ENCODE data around the gene MRPS11. TPM values are rescaled to one million over a fixed set of nuclear protein-coding genes. Genes with fewer than 3 reads are reported as not detected.
"Not testable (repeated sequence)": the region's sequence is repeated elsewhere in the genome, so short reads cannot be mapped to it uniquely, and the experiment has no call there.

MRPS11 gene
- total RNA-seq, 1 experiment from 2014 or later: 63.9 TPM

DNA sequence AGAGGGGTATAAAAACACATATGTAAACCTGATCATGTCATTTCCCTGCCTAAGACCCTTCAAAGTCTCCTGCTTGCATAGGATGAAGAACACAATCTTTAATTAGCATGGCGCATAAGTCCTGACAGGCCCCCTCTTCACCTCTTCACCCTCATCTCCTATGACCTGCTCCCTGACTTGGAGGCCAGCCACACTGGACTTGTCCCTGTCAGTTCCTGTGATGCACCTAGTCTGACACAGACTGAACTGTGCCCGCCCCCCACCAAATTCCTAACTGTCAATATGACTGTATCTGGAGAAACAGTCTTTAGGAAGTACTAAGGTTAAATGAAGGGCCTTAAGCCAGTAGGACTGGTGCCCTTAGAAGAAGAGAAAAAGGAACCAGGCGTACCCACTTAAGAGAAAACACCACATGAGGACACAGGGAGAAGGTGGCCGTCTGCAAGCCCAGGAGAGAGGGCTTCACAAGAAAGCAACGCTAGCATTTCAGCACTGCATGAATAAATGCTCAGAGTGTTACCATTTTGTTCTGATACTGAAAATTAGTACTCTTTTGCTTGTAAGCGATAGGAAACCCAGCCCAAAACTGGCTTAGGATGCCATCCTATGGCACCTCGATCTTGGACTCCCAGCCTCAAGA lies 34.3 kb upstream of the MRPS11 start:
- no peaks in the 10 kb centered on the region for H3K36me3 Mint-ChIP-seq (ENCODE audit: insufficient read depth, unreplicated experiment)
- intact Hi-C loops (cut with micrococcal nuclease): no loop called here

DNA sequence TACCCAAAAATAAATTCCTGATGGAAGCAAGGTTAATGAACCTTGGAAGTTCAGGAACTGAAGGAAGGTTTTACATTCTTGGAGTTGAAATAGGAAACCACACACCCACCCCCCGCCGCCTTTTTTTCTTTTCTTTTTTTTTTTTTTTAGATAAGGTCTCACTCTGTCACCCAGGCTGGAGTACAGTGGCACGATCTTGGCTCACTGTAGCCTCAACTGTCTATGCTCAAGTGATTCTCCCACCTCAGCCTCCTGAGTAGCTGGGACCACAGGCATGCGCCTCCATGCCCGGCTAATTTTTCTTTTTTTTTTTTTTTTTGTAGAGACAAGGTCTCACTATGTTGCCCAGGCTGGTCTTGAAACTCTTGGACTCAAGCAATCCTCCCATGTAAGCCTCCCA lies 33.4 kb upstream of the MRPS11 start:
- H3K9me3 Mint-ChIP-seq (ENCODE audit: unreplicated experiment); POLR2A ChIA-PET; H3K36me3 Mint-ChIP-seq (ENCODE audit: insufficient read depth, unreplicated experiment); H3K4me1 Mint-ChIP-seq (ENCODE audit: insufficient read depth, unreplicated experiment); DNase-seq (ENCODE audit: unreplicated experiment); BruUV-seq (replicated peaks); intact Hi-C loops (cut with micrococcal nuclease); H3K27me3 Mint-ChIP-seq (ENCODE audit: insufficient read depth, unreplicated experiment); H3K27ac Mint-ChIP-seq (ENCODE audit: low read depth, unreplicated experiment); H3K4me3 Mint-ChIP-seq (ENCODE audit: unreplicated experiment): not testable (repeated sequence)
- CTCF ChIA-PET: interaction anchor here (0.5 to 0.7 kb wide), 2 partner anchors 43 to 972 kb away, joined by 3 to 5 read pairs; no protein-coding TSS in a partner anchor

More for the DNA sequence above, 34.3 kb upstream of the MRPS11 start:
- H3K4me1 Mint-ChIP-seq (ENCODE audit: insufficient read depth, unreplicated experiment): no peaks in the 10 kb centered on the region
- no peak for DNase-seq (ENCODE audit: unreplicated experiment)
- no peak overlapping the region for H3K27ac Mint-ChIP-seq (ENCODE audit: low read depth, unreplicated experiment)
- CTCF ChIA-PET: no interaction called here
- no peaks in the 10 kb centered on the region for H3K9me3 Mint-ChIP-seq (ENCODE audit: unreplicated experiment)
- no peak overlapping the region for H3K4me3 Mint-ChIP-seq (ENCODE audit: unreplicated experiment)
- no TSS peak for BruUV-seq (replicated peaks)
- H3K27me3 Mint-ChIP-seq (ENCODE audit: insufficient read depth, unreplicated experiment): peaks cover 14% of the 10 kb centered on the region
- POLR2A ChIA-PET: no interaction called here
- TF ChIP-seq, protein P1, sequence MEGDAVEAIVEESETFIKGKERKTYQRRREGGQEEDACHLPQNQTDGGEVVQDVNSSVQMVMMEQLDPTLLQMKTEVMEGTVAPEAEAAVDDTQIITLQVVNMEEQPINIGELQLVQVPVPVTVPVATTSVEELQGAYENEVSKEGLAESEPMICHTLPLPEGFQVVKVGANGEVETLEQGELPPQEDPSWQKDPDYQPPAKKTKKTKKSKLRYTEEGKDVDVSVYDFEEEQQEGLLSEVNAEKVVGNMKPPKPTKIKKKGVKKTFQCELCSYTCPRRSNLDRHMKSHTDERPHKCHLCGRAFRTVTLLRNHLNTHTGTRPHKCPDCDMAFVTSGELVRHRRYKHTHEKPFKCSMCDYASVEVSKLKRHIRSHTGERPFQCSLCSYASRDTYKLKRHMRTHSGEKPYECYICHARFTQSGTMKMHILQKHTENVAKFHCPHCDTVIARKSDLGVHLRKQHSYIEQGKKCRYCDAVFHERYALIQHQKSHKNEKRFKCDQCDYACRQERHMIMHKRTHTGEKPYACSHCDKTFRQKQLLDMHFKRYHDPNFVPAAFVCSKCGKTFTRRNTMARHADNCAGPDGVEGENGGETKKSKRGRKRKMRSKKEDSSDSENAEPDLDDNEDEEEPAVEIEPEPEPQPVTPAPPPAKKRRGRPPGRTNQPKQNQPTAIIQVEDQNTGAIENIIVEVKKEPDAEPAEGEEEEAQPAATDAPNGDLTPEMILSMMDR (IDR thresholded peaks at IDR 0.05; ENCODE audit: unreplicated experiment): no peak

- intact Hi-C loops (cut with micrococcal nuclease): no loop called here
- no TSS peak for BruUV-seq (replicated peaks)
- H3K36me3 Mint-ChIP-seq (ENCODE audit: insufficient read depth, unreplicated experiment): no peaks in the 10 kb centered on the region
- ChIA-PET POLR2A (no interaction called here), CTCF (no interaction called here)
- TF ChIP-seq, protein P1 (IDR thresholded peaks at IDR 0.05; ENCODE audit: unreplicated experiment): no peak
- no peak overlapping the region for H3K4me3 Mint-ChIP-seq (ENCODE audit: unreplicated experiment)
- no peak for DNase-seq (ENCODE audit: unreplicated experiment)
- no peaks in the 10 kb centered on the region for H3K4me1 Mint-ChIP-seq (ENCODE audit: insufficient read depth, unreplicated experiment)
- H3K27me3 Mint-ChIP-seq (ENCODE audit: insufficient read depth, unreplicated experiment): peaks cover 5% of the 10 kb centered on the region
- peaks cover under 1% of the 10 kb centered on the region for H3K9me3 Mint-ChIP-seq (ENCODE audit: unreplicated experiment)
- no peak overlapping the region for H3K27ac Mint-ChIP-seq (ENCODE audit: low read depth, unreplicated experiment)
Observed at GRCh38 chr15:88438181-88438580, 29.3 kb upstream of the MRPS11 start.

DNA sequence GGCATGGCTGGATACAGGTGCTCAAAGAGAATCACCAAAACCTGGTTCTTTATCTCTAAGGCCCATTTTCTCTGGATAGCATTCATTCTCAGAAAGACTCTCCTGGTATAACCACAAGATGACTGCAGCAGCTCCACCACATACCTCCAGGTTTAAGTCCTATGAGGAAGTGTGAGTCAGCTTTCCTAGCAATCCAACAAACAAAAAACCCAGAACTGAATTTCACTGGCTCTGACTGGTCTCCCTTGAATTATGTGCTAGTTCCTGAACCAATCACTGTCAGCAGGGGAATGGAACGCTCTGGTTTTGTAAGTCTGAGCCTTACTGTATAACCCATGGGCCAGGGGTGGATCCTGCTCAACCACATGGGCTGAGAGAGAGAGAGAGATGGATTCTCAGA lies 27.5 kb upstream of the MRPS11 start:
- peaks cover 19% of the 10 kb centered on the region for H3K27me3 Mint-ChIP-seq (ENCODE audit: insufficient read depth, unreplicated experiment)
- no peak overlapping the region for H3K4me3 Mint-ChIP-seq (ENCODE audit: unreplicated experiment)
- no TSS peak for BruUV-seq (replicated peaks)
- no peaks in the 10 kb centered on the region for H3K4me1 Mint-ChIP-seq (ENCODE audit: insufficient read depth, unreplicated experiment)
- POLR2A ChIA-PET: no interaction called here
- intact Hi-C loops (cut with micrococcal nuclease): no loop called here
- CTCF ChIA-PET: interaction anchor here (1.0 to 1.2 kb wide), 2 partner anchors 10 to 15 kb away, joined by 4 read pairs; no protein-coding TSS in a partner anchor
- DNase-seq (ENCODE audit: unreplicated experiment): peak; percentile 43
- TF ChIP-seq, protein P1 (IDR thresholded peaks at IDR 0.05; ENCODE audit: unreplicated experiment): no peak
- H3K27ac Mint-ChIP-seq (ENCODE audit: low read depth, unreplicated experiment): no peak overlapping the region
- peaks cover 16% of the 10 kb centered on the region for H3K9me3 Mint-ChIP-seq (ENCODE audit: unreplicated experiment)
- H3K36me3 Mint-ChIP-seq (ENCODE audit: insufficient read depth, unreplicated experiment): no peaks in the 10 kb centered on the region
